ENCODE results near the gene MRPL46.
"Not testable (repeated sequence)": the region's sequence is repeated elsewhere in the genome, so short reads cannot be mapped to it uniquely, and the experiment has no call there.

The MRPL46 gene

GRCh38 chr15:88438181-88438580 lies 29.0 kb downstream of the MRPL46 start:
- no peak for DNase-seq

DNA sequence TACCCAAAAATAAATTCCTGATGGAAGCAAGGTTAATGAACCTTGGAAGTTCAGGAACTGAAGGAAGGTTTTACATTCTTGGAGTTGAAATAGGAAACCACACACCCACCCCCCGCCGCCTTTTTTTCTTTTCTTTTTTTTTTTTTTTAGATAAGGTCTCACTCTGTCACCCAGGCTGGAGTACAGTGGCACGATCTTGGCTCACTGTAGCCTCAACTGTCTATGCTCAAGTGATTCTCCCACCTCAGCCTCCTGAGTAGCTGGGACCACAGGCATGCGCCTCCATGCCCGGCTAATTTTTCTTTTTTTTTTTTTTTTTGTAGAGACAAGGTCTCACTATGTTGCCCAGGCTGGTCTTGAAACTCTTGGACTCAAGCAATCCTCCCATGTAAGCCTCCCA lies 33.1 kb downstream of the MRPL46 start:
- not testable (repeated sequence) for DNase-seq

DNA sequence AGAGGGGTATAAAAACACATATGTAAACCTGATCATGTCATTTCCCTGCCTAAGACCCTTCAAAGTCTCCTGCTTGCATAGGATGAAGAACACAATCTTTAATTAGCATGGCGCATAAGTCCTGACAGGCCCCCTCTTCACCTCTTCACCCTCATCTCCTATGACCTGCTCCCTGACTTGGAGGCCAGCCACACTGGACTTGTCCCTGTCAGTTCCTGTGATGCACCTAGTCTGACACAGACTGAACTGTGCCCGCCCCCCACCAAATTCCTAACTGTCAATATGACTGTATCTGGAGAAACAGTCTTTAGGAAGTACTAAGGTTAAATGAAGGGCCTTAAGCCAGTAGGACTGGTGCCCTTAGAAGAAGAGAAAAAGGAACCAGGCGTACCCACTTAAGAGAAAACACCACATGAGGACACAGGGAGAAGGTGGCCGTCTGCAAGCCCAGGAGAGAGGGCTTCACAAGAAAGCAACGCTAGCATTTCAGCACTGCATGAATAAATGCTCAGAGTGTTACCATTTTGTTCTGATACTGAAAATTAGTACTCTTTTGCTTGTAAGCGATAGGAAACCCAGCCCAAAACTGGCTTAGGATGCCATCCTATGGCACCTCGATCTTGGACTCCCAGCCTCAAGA lies 34.0 kb downstream of the MRPL46 start:
- DNase-seq, result no peak

DNA sequence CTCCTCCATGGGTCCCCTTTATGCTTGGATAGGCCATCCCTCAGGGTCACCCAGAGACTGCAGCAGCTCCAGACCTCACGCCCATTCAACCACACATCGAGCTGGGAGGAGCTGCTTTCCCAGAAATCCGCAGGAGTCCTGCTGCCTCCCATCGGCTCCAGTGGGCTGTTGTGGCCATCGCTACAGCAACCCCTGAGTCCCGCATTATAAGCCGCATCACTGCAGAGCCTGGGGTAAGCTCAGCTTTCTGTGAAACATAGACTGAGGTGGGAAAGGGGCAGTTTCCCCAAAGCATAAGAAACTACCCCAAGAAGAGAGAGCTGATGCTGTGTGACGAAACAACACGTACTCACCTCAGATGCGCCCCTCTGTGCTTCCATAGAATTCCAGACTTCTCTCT lies 35.7 kb downstream of the MRPL46 start:
- DNase-seq, result no peak

GRCh38 chr15:88430051-88430450 lies 37.1 kb downstream of the MRPL46 start:
- no peak for DNase-seq

GRCh38 chr15:88428805-88429605 lies 38.2 kb downstream of the MRPL46 start:
- DNase-seq, result no peak

DNA sequence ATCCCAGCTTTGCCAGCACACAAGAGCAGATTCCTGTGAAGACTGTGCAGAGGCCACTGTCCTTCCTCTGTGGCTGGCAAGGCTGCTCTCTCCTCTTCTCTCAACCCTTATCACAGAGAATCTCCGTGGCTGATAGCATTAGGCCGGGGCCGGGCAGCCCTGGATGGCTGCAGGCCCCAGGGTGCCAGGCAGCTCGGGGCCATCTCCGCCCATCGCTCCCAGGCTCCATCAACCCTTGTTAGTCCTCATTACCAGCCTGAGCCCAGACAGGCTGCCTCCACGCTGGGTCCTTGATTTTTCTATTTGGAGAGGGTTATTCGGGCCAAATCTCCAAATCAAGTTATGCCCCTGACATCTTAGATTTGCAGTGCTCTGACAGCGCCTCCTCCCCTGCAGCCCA lies 39.1 kb downstream of the MRPL46 start:
- DNase-seq, result no peak

DNA sequence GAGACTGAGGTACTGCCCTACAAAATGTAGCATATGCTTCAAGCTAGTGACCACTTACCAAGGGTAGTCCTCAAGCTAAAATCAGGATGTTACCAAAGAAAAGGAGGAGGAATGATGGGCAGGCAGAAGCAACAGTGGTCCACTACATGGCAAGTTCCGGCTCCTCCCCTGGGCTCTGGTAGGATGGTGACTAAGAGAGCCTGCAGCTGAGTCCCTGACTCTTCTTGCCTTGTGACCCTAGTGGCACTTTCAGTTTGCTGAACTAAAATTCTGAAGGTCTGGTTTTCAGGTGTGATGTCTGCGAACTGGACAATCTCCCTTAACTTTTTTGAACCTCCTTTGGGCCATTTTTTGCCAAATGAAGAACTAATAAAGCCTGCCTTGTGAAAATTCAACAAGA lies 40.9 kb downstream of the MRPL46 start:
- DNase-seq, result no peak

DNA sequence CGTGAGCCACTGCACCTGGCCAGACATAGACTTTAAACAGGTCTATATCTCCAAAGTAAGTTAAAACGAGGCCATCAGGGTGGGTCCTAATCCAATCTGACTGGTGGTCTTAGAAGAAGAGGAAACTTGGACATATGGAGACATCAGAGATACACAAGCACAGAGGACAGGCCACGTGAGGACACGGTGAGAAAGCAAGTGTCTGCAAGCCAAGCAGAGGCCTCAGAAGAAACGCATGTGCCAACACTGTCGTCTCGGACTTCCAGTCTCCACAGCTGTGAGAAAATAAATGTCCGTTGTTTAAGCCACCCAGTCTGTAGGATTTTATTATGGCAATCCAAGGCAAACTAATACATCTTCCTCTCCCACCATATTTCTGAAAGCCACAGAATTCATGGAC lies 43.9 kb downstream of the MRPL46 start:
- DNase-seq, result no peak

- no peak for DNase-seq
Measured at GRCh38 chr15:88419830-88420229, 47.4 kb downstream of the MRPL46 start.

All from hematopoietic multipotent progenitor cell treated with erythropoietin and hydrocortisone succinate and interleukin-3 and kit ligand, for 8 days (in vitro differentiated cells).